KOPT-K1 (cell line): ENCODE results near the gene TUBB3.
"Not testable (repeated sequence)": the region's sequence is repeated elsewhere in the genome, so short reads cannot be mapped to it uniquely, and the experiment has no call there.

Experiments used
- H3K27ac ChIP-seq: fragments of 200-600 bp; sonication (generic); 2 replicates; pipeline ENCODE4 v1.5.1; 2016; ENCODE audit warnings: antibody characterized with exemption, mild to moderate bottlenecking, low read depth, low read length; ENCODE audit not compliant: poor library complexity, severe bottlenecking
- H3K36me3 ChIP-seq: fragments of 200-600 bp; sonication (generic); 2 replicates; pipeline ENCODE4 v1.5.1; 2017; ENCODE audit warnings: antibody characterized with exemption, mild to moderate bottlenecking, low read length, moderate library complexity; ENCODE audit not compliant: insufficient read depth
- H3K9me3 ChIP-seq: fragments of 200-600 bp; sonication (generic); 2 replicates; pipeline ENCODE4 v1.5.1; 2017; ENCODE audit warnings: antibody characterized with exemption, low read length, mild to moderate bottlenecking; ENCODE audit not compliant: insufficient read depth, poor library complexity, severe bottlenecking

Gene TUBB3

GRCh38 chr16:89956505-89957215 lies 33.5 kb downstream of the TUBB3 start:
- H3K36me3 ChIP-seq = no peaks in the 10 kb centered on the region
- no peaks in the 10 kb centered on the region for H3K9me3 ChIP-seq
- no peak overlapping the region for H3K27ac ChIP-seq

DNA sequence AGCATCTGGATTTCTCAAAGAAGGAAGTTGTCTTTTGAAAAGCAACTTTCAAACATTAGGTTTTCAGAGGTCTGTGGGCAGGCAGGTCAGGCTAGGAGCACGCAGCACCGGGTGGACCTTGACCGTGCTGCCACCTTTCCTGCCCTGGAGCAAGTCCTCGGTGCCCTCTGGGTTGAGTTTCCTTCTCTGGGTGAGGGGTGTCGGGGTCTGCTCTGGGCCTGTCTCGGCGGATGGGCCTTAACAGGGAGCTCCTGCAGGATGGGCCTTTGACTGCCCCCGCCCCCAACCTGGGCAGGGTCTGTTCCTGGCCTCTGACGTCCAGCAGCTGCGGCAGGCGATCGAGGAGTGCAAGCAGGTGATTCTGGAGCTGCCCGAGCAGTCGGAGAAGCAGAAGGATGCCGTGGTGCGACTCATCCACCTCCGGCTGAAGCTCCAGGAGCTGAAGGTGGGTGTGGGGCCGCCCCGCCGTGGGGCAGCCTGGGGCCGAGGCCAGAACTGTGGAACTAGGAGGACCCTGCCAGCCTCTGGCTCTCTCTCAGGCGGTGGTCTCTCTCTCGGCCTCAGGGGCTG lies 34.2 kb downstream of the TUBB3 start:
- H3K9me3 ChIP-seq = no peaks in the 10 kb centered on the region
- no peak overlapping the region for H3K27ac ChIP-seq
- H3K36me3 ChIP-seq = no peaks in the 10 kb centered on the region

DNA sequence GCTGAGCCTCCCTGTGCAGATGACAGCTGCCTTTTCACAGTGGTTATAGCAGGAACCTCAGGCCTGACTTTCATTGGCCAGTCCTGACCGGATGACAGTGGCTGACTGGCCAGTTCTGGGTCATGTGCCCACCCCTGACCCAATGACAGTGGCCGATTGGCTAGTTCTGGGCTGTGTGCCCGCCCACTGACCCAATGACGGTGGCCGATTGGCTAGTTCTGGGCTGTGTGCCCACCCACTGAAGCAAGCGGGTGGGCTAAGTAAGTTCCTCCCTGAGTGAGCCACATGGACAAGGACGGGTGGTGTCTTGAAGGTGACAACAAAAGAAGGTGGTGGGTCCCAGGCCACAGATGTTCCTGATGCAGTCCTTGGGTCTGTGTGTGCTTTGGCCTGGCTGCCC lies 34.9 kb downstream of the TUBB3 start:
- Histone ChIP-seq H3K27ac (no peak overlapping the region), H3K36me3 (no peaks in the 10 kb centered on the region), H3K9me3 (no peaks in the 10 kb centered on the region)

GRCh38 chr16:89958596-89958995 lies 35.5 kb downstream of the TUBB3 start:
- Histone ChIP-seq H3K36me3 (no peaks in the 10 kb centered on the region), H3K27ac (no peak overlapping the region), H3K9me3 (no peaks in the 10 kb centered on the region)

DNA sequence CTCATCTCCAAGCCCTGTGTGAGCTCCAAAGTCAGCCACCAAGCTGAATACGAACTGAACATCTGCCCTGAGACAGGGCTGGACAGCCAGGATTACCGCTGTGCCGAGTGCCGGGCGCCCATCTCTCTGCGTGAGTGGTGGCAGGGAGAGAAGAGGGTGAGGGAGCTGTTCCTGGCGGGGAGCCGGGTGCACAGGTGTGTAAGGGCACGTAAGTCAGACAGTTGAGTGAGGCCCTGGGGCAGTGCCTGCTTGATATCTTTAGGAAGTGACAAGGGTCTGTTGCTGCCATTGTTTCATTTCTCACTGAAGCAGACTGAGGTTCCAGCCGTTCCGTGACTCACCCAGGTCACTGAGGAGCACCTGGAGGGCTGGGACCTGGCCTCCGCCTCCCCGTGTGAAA lies 37.8 kb downstream of the TUBB3 start:
- Histone ChIP-seq H3K27ac (no peak overlapping the region), H3K36me3 (no peaks in the 10 kb centered on the region), H3K9me3 (no peaks in the 10 kb centered on the region)

- no peaks in the 10 kb centered on the region for H3K9me3 ChIP-seq
- no peaks in the 10 kb centered on the region for H3K36me3 ChIP-seq
- no peak overlapping the region for H3K27ac ChIP-seq
Observed at GRCh38 chr16:89961920-89962319, 38.8 kb downstream of the TUBB3 start.

DNA sequence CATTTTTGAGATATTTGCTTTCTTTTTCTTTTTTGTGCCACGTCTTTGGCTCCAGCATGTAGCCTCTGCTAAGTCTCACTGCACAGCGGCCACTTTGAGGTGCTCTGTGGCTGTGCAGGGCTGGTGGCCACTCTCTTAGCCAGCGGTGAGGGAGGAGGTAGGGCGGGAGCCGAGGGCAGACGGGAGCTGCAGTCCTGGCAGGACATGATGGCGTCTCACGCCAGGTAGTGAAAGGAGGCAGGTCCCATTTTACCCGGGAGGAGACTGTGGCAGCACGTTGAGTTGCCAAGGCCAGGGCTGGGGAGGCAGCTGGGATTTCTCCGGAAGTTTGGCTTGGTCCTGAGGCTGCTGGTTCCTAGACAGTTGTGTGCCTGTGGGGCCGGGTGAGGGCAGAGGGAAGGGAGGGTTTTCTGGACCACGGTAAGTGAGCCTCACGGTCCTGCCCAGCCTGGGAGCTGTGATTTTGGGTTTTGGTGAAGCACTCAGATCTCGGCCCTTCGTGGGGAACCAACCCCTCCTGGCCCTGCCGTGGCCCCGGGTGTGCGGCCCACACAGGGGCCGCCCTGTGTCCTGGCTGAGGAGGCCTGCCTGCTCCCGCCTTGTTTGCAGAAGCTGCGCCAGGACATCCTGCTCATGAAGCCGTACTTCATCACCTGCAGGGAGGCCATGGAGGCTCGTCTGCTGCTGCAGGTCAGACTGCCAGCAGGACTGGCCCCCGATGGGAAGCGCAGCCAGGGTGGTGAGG lies 39.8 kb downstream of the TUBB3 start:
- Histone ChIP-seq H3K36me3 (no peaks in the 10 kb centered on the region), H3K9me3 (no peaks in the 10 kb centered on the region), H3K27ac (no peak overlapping the region)

GRCh38 chr16:89964201-89964600 lies 41.1 kb downstream of the TUBB3 start:
- Histone ChIP-seq H3K9me3 (no peaks in the 10 kb centered on the region), H3K36me3 (no peaks in the 10 kb centered on the region), H3K27ac (no peak overlapping the region)

GRCh38 chr16:89965447-89966225 lies 42.5 kb downstream of the TUBB3 start:
- Histone ChIP-seq H3K36me3 (no peaks in the 10 kb centered on the region), H3K9me3 (peaks cover 6% of the 10 kb centered on the region), H3K27ac (no peak overlapping the region)

- no peak overlapping the region for H3K27ac ChIP-seq
- no peaks in the 10 kb centered on the region for H3K36me3 ChIP-seq
- peaks cover 16% of the 10 kb centered on the region for H3K9me3 ChIP-seq
Observed at GRCh38 chr16:89966756-89967155, 43.6 kb downstream of the TUBB3 start.

- H3K9me3 ChIP-seq = peaks cover 17% of the 10 kb centered on the region
- not testable (repeated sequence) for H3K27ac ChIP-seq, H3K36me3 ChIP-seq
Observed at GRCh38 chr16:89967436-89967835, 44.3 kb downstream of the TUBB3 start.

DNA sequence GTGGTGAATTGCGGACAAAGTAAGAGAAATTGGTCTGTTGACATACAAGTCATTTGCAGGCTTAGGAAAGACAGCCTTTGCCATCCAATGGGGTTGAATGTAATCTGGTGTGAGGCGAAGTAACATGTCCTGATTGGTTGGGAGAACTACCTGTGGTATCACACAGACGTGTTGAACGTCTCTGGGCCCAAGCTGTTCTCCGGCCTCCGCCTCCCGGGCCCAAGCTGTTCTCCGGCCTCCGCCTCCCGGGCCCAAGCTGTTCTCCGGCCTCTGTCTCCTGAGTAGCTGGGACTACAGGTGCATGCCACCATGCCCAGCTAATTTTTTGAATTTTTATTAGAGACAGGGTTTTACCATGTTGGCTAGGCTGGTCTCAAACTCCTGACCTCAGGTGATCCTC lies 44.9 kb downstream of the TUBB3 start:
- peaks cover 17% of the 10 kb centered on the region for H3K9me3 ChIP-seq
- H3K27ac ChIP-seq, H3K36me3 ChIP-seq: not testable (repeated sequence)

DNA sequence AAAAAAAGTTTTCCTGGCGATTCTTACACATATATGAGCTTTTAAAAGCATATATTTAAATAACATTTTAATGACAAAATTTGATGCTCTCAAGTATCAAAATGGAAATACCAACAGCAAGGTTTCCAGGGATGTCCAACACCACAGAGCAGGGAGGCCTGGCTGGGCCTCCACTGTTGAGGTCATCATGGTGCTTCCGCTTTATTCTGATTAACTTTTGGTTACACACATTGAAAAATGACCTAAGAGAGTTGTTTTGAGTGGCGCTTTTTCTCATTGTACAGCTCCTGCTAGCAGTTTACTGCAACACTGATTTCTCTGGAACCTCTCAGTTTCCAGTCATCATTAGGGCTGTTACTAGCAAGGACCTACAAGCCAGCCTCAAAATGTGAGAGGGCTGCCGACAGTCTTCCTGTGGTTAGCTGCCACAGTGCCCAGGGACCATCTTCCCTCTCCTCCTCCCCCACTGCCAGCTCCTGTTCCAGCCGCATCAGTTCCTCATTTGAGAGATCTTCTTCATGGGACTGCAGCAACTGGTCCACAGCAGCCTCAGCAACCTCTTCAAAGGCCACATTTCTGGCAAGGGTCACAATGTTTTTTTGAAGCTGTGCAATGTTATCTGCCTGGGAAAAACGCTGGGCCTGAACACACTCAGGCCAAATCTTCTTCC lies 46.7 kb downstream of the TUBB3 start:
- Histone ChIP-seq H3K9me3 (peaks cover 17% of the 10 kb centered on the region), H3K36me3 (0 out of 2 replicates have a peak, but pooled peaks cover under 1% of the 10 kb centered on the region), H3K27ac (no peak overlapping the region)

- peaks cover 17% of the 10 kb centered on the region for H3K9me3 ChIP-seq
- peak overlapping the region; percentile 83 for H3K27ac ChIP-seq
- H3K36me3 ChIP-seq = peaks cover 8% of the 10 kb centered on the region; the same call in 1 of the 2 replicates
Observed at GRCh38 chr16:89971495-89972243, 48.5 kb downstream of the TUBB3 start.
